Neural cell (in vitro differentiated cells): ENCODE data around the gene PDXDC1. TPM values are rescaled to one million over a fixed set of nuclear protein-coding genes. Genes with fewer than 3 reads are reported as not detected.
"Not testable (repeated sequence)": the region's sequence is repeated elsewhere in the genome, so short reads cannot be mapped to it uniquely, and the experiment has no call there.

Experiments
- H2AFZ ChIP-seq: fragments of 200-600, 300-800 bp; sonication (generic), shearing (Covaris generic); 2 replicates; pipeline ENCODE4 v1.6.0; 2014; ENCODE audit warnings: low read depth, mild to moderate bottlenecking, antibody characterized with exemption, low read length, moderate library complexity
- H3F3A ChIP-seq: fragments of 200-600 bp; shearing (Covaris generic); 2 replicates; pipeline ENCODE4 v1.6.1; 2016; ENCODE audit warnings: mild to moderate bottlenecking, moderate library complexity, mixed read lengths, antibody characterized with exemption, low read length; ENCODE audit not compliant: insufficient read depth, poor library complexity, severe bottlenecking
- H3K27ac ChIP-seq: fragments of 200-600, 300-800 bp; sonication (generic), shearing (Covaris generic); 2 replicates; pipeline ENCODE4 v1.5.1; 2014; ENCODE audit warnings: mild to moderate bottlenecking, low read length, moderate library complexity
- H3K27me3 ChIP-seq: fragments of 300-800, 200-600 bp; sonication (generic), shearing (Covaris generic); 2 replicates; pipeline ENCODE4 v1.6.0; 2014; ENCODE audit warnings: mild to moderate bottlenecking, low read depth, low read length, moderate library complexity; ENCODE audit not compliant: insufficient read depth
- H3K36me3 ChIP-seq: fragments of 300-800, 200-600 bp; sonication (generic), shearing (Covaris generic); 2 replicates; pipeline ENCODE4 v1.5.1; 2014; ENCODE audit warnings: mild to moderate bottlenecking, antibody characterized with exemption, low read length, moderate library complexity; ENCODE audit not compliant: insufficient read depth
- H3K4me2 ChIP-seq: fragments of 300-800, 200-600 bp; sonication (generic), shearing (Covaris generic); 2 replicates; pipeline ENCODE4 v1.6.0; 2014; ENCODE audit warnings: mild to moderate bottlenecking, low read length
- H3K4me3 ChIP-seq: fragments of 300-800, 200-600 bp; sonication (generic), shearing (Covaris generic); 2 replicates; pipeline ENCODE4 v1.5.1; 2014; ENCODE audit warnings: mild to moderate bottlenecking, low read length, moderate library complexity
- H3K79me2 ChIP-seq: fragments of 200-600 bp; shearing (Covaris generic); replicated peaks from 2 replicates; pipeline ENCODE4 v1.6.0; 2014; ENCODE audit warnings: mild to moderate bottlenecking, low read length, moderate library complexity; ENCODE audit not compliant: insufficient read depth
- H3K9ac ChIP-seq: fragments of 300-800, 200-600 bp; sonication (generic), shearing (Covaris generic); 2 replicates; pipeline ENCODE4 v1.6.1; 2016; ENCODE audit warnings: mild to moderate bottlenecking, low read length, mixed read lengths
- H3K9me2 ChIP-seq: fragments of 200-600 bp; shearing (Covaris generic); 2 replicates; pipeline ENCODE4 v1.6.1; 2016; ENCODE audit warnings: mild to moderate bottlenecking, low read length, mixed read lengths; ENCODE audit not compliant: insufficient read depth
- H3K9me3 ChIP-seq: fragments of 200-600, 300-800 bp; sonication (generic), shearing (Covaris generic); 2 replicates; pipeline ENCODE4 v1.6.1; 2016; ENCODE audit warnings: mild to moderate bottlenecking, mixed run types, low read length, moderate library complexity, mixed read lengths
- H4K20me1 ChIP-seq: fragments of 200-600 bp; shearing (Covaris generic); 2 replicates; pipeline ENCODE4 v1.6.1; 2016; ENCODE audit warnings: mild to moderate bottlenecking, mixed run types; ENCODE audit not compliant: insufficient read depth
- EP300 ChIP-seq: fragments of 450-650 bp; conservative IDR thresholded peaks from 2 replicates; pipeline ENCODE4 v1.6.1; 2014; ENCODE audit warnings: antibody characterized with exemption, mild to moderate bottlenecking, moderate library complexity; ENCODE audit not compliant: poor library complexity, severe bottlenecking
- EZH2 ChIP-seq: fragments of 200-600, 300-800 bp; shearing (Covaris generic), sonication (generic); IDR thresholded peaks from 2 replicates; pipeline ENCODE4 v1.6.1; 2014; ENCODE audit warnings: antibody characterized with exemption, low read length, borderline replicate concordance, mild to moderate bottlenecking; ENCODE audit not compliant: insufficient read depth, poor library complexity, severe bottlenecking
- MXI1 ChIP-seq: fragments of 450-650 bp; conservative IDR thresholded peaks from 2 replicates; pipeline ENCODE4 v1.6.1; 2014; ENCODE audit warnings: antibody characterized with exemption, mild to moderate bottlenecking; ENCODE audit not compliant: poor library complexity, severe bottlenecking
- POLR2AphosphoS5 ChIP-seq: IDR thresholded peaks from 2 replicates; pipeline ENCODE4 v1.6.1; 2012
- RAD21 ChIP-seq: fragments of 450-650 bp; conservative IDR thresholded peaks from 2 replicates; pipeline ENCODE4 v1.6.1; 2014; ENCODE audit warnings: antibody characterized with exemption, mild to moderate bottlenecking, moderate library complexity
- REST ChIP-seq: IDR thresholded peaks from 2 replicates; pipeline ENCODE4 v1.6.1; 2012; ENCODE audit warnings: borderline replicate concordance
- polyA plus RNA-seq: library from polyadenylated mRNA; depleted of rRNA; stranded (reverse); fragments of >200 nt; gene quantifications from 2 replicates; pipeline ENCODE4 v1.2.3, GENCODE V29; 2014
- TF ChIP-seq, protein P1 (sequence below): fragments of 450-650 bp; IDR thresholded peaks from 2 replicates; pipeline ENCODE4 v1.5.1; 2014; ENCODE audit warnings: antibody characterized with exemption, mild to moderate bottlenecking, moderate library complexity; ENCODE audit not compliant: poor library complexity, severe bottlenecking

The PDXDC1 gene
- polyA plus RNA-seq, 1 donor from 2014 or later: 69.9 TPM

GRCh38 chr16:15027503-15028344 is 52.9 kb downstream of the PDXDC1 start:
- H2AFZ ChIP-seq, H3K4me3 ChIP-seq, H3K9ac ChIP-seq, H3F3A ChIP-seq, H3K9me3 ChIP-seq, H3K36me3 ChIP-seq, H3K79me2 ChIP-seq, H3K27ac ChIP-seq, H3K27me3 ChIP-seq, H3K4me2 ChIP-seq, H4K20me1 ChIP-seq, H3K9me2 ChIP-seq: not testable (repeated sequence)

DNA sequence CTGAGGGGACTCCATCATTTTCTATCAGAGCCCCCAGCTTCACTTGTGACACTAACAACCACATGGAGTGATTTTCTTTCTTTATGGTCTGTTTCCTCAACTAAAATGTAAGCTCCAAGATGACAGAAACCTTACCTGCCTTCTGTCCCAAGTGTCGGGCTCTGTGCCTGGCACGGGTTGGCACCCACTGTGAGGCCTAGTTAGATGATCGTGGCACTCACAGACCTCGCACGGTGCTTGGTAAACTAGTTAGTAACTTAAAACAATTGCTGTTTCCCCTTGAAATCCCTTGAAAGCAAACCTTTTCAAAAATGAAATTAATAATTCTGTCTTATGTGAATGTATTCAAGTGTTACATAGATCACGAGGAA is 53.5 kb downstream of the PDXDC1 start:
- H3K4me2 ChIP-seq, H3K9me3 ChIP-seq, H4K20me1 ChIP-seq, H3K27ac ChIP-seq, H3K27me3 ChIP-seq, H3K9ac ChIP-seq, H3K4me3 ChIP-seq, H3K36me3 ChIP-seq, H3K79me2 ChIP-seq, H2AFZ ChIP-seq, H3K9me2 ChIP-seq, H3F3A ChIP-seq: not testable (repeated sequence)

DNA sequence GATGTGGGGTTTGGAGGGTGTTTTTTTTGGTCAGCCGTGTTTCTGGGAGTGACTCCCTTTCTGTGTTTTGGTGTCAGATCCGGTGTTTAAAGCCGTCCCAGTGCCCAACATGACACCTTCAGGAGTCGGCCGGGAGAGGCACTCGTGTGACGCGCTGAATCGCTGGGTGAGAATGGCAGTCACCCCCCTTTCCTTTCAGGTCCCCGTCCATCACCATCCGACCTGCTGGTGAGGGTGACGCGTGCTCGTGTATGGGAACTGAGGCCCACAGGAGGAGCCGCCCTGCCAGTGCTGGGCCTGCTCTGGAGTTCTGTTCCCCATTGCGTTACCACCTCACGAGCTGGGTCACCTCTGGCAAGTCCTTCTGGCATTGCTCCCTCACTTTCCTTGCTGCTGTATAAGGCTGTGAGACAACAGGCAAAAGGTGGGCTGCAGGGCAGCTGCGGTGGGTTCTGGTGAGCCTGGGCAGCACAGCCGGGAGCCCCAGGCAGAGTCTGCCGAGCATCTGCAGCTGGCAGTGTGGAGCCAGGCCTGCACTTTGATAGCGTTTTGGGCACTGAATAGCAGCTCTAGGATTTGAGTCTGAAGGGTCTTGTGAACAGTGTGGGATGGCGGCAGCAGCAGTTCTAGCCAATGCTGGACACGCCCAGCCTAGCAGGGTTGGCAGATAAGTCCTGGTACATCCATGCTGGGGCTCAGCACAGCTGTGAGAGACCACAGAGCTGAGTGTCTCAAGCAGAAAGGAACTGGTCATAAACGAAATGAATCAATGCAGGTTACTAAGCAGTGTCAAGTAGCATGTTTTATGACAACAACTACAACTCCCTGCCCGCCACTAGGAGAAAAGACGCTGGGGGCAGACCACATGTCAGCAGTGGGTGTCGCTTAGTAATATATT is 54.2 kb downstream of the PDXDC1 start:
- not testable (repeated sequence) for H2AFZ ChIP-seq, H3K9me2 ChIP-seq, H4K20me1 ChIP-seq, H3K4me3 ChIP-seq, H3K4me2 ChIP-seq, H3K79me2 ChIP-seq, H3F3A ChIP-seq, H3K27me3 ChIP-seq, H3K9me3 ChIP-seq, H3K36me3 ChIP-seq, H3K27ac ChIP-seq, H3K9ac ChIP-seq

DNA sequence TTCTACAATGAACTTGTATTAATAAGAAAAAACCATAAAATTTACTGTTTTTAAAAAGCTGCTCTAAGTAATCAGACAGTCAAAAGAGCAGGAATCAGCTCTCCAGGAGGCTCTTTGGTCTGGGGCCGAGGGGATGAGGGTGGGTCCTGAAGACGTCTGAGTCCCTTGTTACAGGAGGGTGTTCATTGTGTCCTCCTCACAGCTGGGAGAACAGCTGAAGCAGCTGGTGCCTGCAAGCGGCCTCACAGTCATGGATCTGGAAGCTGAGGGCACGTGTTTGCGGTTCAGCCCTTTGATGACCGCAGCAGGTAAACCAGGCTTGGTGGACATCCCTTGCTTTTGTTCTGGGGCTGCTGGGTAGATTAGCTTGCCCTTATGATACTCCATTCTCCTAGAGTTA is 54.9 kb downstream of the PDXDC1 start:
- not testable (repeated sequence) for H2AFZ ChIP-seq, H3K4me3 ChIP-seq, H3K27ac ChIP-seq, H4K20me1 ChIP-seq, H3K9me3 ChIP-seq, H3K9me2 ChIP-seq, H3K9ac ChIP-seq, H3K27me3 ChIP-seq, H3F3A ChIP-seq, H3K4me2 ChIP-seq, H3K36me3 ChIP-seq, H3K79me2 ChIP-seq

DNA sequence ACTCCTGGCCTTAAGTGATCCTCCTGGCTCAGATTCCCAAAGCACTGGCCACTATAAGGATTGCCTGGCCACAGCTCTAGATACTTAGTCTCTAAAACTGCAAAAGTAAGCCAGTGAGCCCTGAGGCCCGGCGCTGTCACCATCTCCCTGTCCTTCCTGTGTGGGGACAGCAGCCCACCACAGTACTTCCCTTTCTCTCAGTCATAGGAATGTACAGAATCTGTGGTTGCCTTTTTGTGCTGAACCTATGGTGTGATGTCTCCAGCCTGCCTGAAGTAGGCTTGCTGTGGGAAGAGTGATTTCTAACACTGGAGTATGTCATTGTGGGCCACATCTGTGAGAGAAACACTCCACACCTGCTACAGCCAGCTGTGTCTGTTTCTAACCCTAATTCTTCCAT is 56.4 kb downstream of the PDXDC1 start:
- H3K79me2 ChIP-seq: no peaks in the 10 kb centered on the region
- H3K9ac ChIP-seq: no peak overlapping the region
- H3F3A ChIP-seq: no peaks in the 10 kb centered on the region
- TF ChIP-seq MXI1: no peak
- no peak for TF ChIP-seq POLR2AphosphoS5
- no peak for TF ChIP-seq REST
- TF ChIP-seq EZH2: no peak
- TF ChIP-seq RAD21: no peak
- TF ChIP-seq, protein P1, sequence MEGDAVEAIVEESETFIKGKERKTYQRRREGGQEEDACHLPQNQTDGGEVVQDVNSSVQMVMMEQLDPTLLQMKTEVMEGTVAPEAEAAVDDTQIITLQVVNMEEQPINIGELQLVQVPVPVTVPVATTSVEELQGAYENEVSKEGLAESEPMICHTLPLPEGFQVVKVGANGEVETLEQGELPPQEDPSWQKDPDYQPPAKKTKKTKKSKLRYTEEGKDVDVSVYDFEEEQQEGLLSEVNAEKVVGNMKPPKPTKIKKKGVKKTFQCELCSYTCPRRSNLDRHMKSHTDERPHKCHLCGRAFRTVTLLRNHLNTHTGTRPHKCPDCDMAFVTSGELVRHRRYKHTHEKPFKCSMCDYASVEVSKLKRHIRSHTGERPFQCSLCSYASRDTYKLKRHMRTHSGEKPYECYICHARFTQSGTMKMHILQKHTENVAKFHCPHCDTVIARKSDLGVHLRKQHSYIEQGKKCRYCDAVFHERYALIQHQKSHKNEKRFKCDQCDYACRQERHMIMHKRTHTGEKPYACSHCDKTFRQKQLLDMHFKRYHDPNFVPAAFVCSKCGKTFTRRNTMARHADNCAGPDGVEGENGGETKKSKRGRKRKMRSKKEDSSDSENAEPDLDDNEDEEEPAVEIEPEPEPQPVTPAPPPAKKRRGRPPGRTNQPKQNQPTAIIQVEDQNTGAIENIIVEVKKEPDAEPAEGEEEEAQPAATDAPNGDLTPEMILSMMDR: no peak
- no peak for TF ChIP-seq EP300

More for the DNA sequence above, 56.4 kb downstream of the PDXDC1 start:
- Histone ChIP-seq H3K27me3 (no peaks in the 10 kb centered on the region), H3K9me2 (no peaks in the 10 kb centered on the region), H4K20me1 (no peaks in the 10 kb centered on the region), H3K4me3 (no peak overlapping the region), H3K36me3 (peaks cover 9% of the 10 kb centered on the region), H2AFZ (no peak overlapping the region), H3K4me2 (no peak overlapping the region), H3K27ac (no peak overlapping the region), H3K9me3 (no peaks in the 10 kb centered on the region)
